Endothelial cell of umbilical vein (primary cell): Measurements from ENCODE around the gene AFF1. TPM values are rescaled to one million over a fixed set of nuclear protein-coding genes. Genes with fewer than 3 reads are reported as not detected.

Experiments used
- BruUV-seq: library from RNA; stranded (reverse); fragments of 400-500 nt; replicated peaks from 2 replicates; lab custom pipeline; 2021; lab: Mats Ljungman, UMichigan
- CTCF ChIA-PET: fragments of 300-600, 350-600 bp; sonication (Branson Sonifier 250); formaldehyde crosslinking; loops from one replicate; lab custom pipeline; 2021; ENCODE audit warnings: antibody characterized with exemption, inconsistent platforms; lab: Charles Lee
- POLR2A ChIA-PET: fragments of 300-600, 350-600 bp; sonication (Branson Sonifier 250); formaldehyde crosslinking; loops from one replicate; lab custom pipeline; 2021; ENCODE audit warnings: antibody characterized with exemption, inconsistent platforms; lab: Charles Lee
- DNase-seq: peaks from one replicate; pipeline ENCODE4 v3.0.0-alpha.2; 2011; ENCODE audit warnings: low read depth, low spot score
- FAIRE-seq: peaks from 2 replicates; lab custom pipeline; 2011; peaks lifted over from hg19 to GRCh38; lab: Jason Lieb, UNC
- H2AFZ ChIP-seq: 2 replicates; pipeline ENCODE4 v1.6.0; 2012; ENCODE audit warnings: low read depth, low read length, control low read depth, inconsistent platforms
- H3K27ac ChIP-seq: 2 replicates; pipeline ENCODE4 v1.5.1; 2011; ENCODE audit warnings: low read depth, mild to moderate bottlenecking, control low read depth, low read length, moderate library complexity; ENCODE audit not compliant: insufficient read depth
- H3K27me3 ChIP-seq, 2 experiments: 2 replicates each; pipeline versions ENCODE4 v1.6.0 to v1.6.1; 2011; ENCODE audit warnings: low read length in 2 of 2, mixed read lengths in 1 of 2; ENCODE audit not compliant: control insufficient read depth in 2 of 2, insufficient read depth in 2 of 2
- H3K36me3 ChIP-seq, 2 experiments: 2 replicates in 1 of 2; 3 replicates in 1 of 2; pipeline ENCODE4 v1.5.1; 2011; ENCODE audit warnings: low read length in 2 of 2, mild to moderate bottlenecking in 1 of 2, moderate library complexity in 1 of 2; ENCODE audit not compliant: control insufficient read depth in 2 of 2, insufficient read depth in 2 of 2; ENCODE audit errors: extremely low read depth in 1 of 2
- H3K4me1 ChIP-seq: 3 replicates; pipeline ENCODE4 v1.5.1; 2011; ENCODE audit warnings: mild to moderate bottlenecking, low read length; ENCODE audit not compliant: control insufficient read depth, insufficient read depth; ENCODE audit errors: extremely low read depth
- H3K4me2 ChIP-seq: 2 replicates; pipeline ENCODE4 v1.6.1; 2011; ENCODE audit warnings: low read length, control low read depth, mixed read lengths; ENCODE audit not compliant: insufficient read depth
- H3K4me3 ChIP-seq, 3 experiments: fragments of 200-600 bp in 1 of 3; sonication (generic), shearing (Covaris generic) in 1 of 3; replicated peaks in 1 of 3; 2 replicates each; pipeline ENCODE4 v1.5.1; 2011 to 2016; ENCODE audit warnings: control low read depth in 3 of 3, low read length in 3 of 3, mild to moderate bottlenecking in 2 of 3, inconsistent platforms in 1 of 3, low read depth in 1 of 3, moderate library complexity in 1 of 3; ENCODE audit not compliant: insufficient read depth in 1 of 3
- H3K79me2 ChIP-seq: 2 replicates; pipeline ENCODE4 v1.6.0; 2012; ENCODE audit warnings: low read length, inconsistent platforms; ENCODE audit not compliant: control insufficient read depth, insufficient read depth
- H3K9ac ChIP-seq: replicated peaks from 2 replicates; pipeline ENCODE3; 2011; ENCODE audit warnings: low read length, control low read depth; ENCODE audit not compliant: insufficient read depth; ENCODE audit errors: extremely low read depth
- H3K9me1 ChIP-seq: replicated peaks from 3 replicates; pipeline ENCODE4 v1.6.0; 2011; ENCODE audit warnings: mild to moderate bottlenecking, low read length; ENCODE audit not compliant: control insufficient read depth, insufficient read depth; ENCODE audit errors: extremely low read depth
- H3K9me3 ChIP-seq: replicated peaks from 2 replicates; pipeline ENCODE4 v1.5.1; 2012; ENCODE audit warnings: low read length, inconsistent platforms; ENCODE audit not compliant: control insufficient read depth, insufficient read depth
- H4K20me1 ChIP-seq: replicated peaks from 2 replicates; pipeline ENCODE3; 2011; ENCODE audit warnings: mild to moderate bottlenecking, low read length; ENCODE audit not compliant: control insufficient read depth, insufficient read depth; ENCODE audit errors: extremely low read depth
- JUN ChIP-seq: IDR thresholded peaks from 2 replicates; pipeline ENCODE4 v1.6.1; 2011; ENCODE audit warnings: borderline replicate concordance, low read depth; ENCODE audit not compliant: insufficient read length, insufficient read depth
- MYC ChIP-seq: IDR thresholded peaks from one replicate; pipeline ENCODE4 v1.6.1; 2011; ENCODE audit warnings: mild to moderate bottlenecking, low read depth, low read length
- dilution Hi-C: fragments of 300-500 bp; cut with MboI; formaldehyde crosslinking; loops from one replicate; pipeline ENCODE4 v1.15.0; 2019; ENCODE audit warnings: low sequenced_read_pairs; ENCODE audit not compliant: extremely low pct_ligation_motif_present
- intact Hi-C: fragments of 100-400 bp; cut with micrococcal nuclease; formaldehyde crosslinking; loops from one replicate; pipeline ENCODE4 v1.10.0; 2022
- polyA plus RNA-seq, 4 experiments: library from polyadenylated mRNA; depleted of rRNA in 3 of 4; stranded (reverse) in 3 of 4; unstranded in 1 of 4; fragments of >200 nt; gene quantifications; 2 replicates each; pipeline versions ENCODE4 v1.2.1 to v1.2.3, GENCODE V29; 2011 to 2012; ENCODE audit warnings: missing spikeins in 1 of 4
- total RNA-seq: library from RNA; stranded (reverse); gene quantifications from 2 replicates; pipeline ENCODE4 v1.2.3, GENCODE V29; 2021
- TF ChIP-seq, protein P1 (sequence below), 2 donors: IDR thresholded peaks; 1 replicate in 1 of 2; 2 replicates in 1 of 2; pipeline ENCODE4 v1.5.1; 2011; ENCODE audit warnings: low read length in 2 of 2, mild to moderate bottlenecking in 2 of 2, moderate library complexity in 2 of 2, control low read depth in 1 of 2, inconsistent platforms in 1 of 2, low read depth in 1 of 2; ENCODE audit not compliant: insufficient read depth in 1 of 2; ENCODE audit errors: extremely low read depth in 1 of 2
- TF ChIP-seq, protein P2 (sequence below): IDR thresholded peaks from 2 replicates; pipeline ENCODE4 v1.6.1; 2011; ENCODE audit not compliant: insufficient read depth, insufficient read length

Gene AFF1
- total and polyA plus RNA-seq, 2 donors (not counting 3 experiments of a cell fraction or from before 2014, with no cell fraction given): 26.2 to 106 TPM

DNA sequence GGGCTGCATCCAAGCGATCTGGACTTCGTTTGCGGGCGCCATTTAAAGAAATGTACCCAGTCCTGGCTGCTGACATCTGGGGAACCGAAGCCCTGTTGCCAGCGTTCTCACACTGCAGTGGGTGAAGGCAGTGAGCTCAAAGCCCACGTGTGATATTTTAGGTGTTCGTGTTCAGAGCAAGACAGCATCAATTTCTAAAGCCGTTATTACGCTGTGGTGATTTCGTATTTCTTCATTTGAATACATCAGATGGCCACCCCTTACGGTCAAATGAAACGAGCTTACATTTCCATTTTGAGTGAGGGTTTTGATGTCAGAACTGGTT, 42.2 kb upstream of the AFF1 start:
- TSS peak; percentile 59 for BruUV-seq
- peak overlapping the region; percentile 4 for H3K27ac ChIP-seq

More for the DNA sequence above, 42.2 kb upstream of the AFF1 start:
- H3K27me3 ChIP-seq: no peaks in the 10 kb centered on the region
- H3K4me3 ChIP-seq: peak overlapping the region; percentile 3 to 75 (median 59)
- peak overlapping the region; percentile 41 for H3K9ac ChIP-seq
- no peaks in the 10 kb centered on the region for H4K20me1 ChIP-seq
- H3K9me1 ChIP-seq: no peaks in the 10 kb centered on the region
- H3K4me1 ChIP-seq: peaks cover 25% of the 10 kb centered on the region
- H3K79me2 ChIP-seq: no peaks in the 10 kb centered on the region
- DNase-seq (no peak), FAIRE-seq (no peak)
- no peaks in the 10 kb centered on the region for H3K9me3 ChIP-seq
- TF ChIP-seq, protein P1, sequence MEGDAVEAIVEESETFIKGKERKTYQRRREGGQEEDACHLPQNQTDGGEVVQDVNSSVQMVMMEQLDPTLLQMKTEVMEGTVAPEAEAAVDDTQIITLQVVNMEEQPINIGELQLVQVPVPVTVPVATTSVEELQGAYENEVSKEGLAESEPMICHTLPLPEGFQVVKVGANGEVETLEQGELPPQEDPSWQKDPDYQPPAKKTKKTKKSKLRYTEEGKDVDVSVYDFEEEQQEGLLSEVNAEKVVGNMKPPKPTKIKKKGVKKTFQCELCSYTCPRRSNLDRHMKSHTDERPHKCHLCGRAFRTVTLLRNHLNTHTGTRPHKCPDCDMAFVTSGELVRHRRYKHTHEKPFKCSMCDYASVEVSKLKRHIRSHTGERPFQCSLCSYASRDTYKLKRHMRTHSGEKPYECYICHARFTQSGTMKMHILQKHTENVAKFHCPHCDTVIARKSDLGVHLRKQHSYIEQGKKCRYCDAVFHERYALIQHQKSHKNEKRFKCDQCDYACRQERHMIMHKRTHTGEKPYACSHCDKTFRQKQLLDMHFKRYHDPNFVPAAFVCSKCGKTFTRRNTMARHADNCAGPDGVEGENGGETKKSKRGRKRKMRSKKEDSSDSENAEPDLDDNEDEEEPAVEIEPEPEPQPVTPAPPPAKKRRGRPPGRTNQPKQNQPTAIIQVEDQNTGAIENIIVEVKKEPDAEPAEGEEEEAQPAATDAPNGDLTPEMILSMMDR (IDR thresholded peaks at IDR 0.05; ENCODE audit: extremely low read depth in 1 of 2, insufficient read depth in 1 of 2, low read depth in 1 of 2, low read length in 2 of 2): no peak
- TF ChIP-seq, protein P2, sequence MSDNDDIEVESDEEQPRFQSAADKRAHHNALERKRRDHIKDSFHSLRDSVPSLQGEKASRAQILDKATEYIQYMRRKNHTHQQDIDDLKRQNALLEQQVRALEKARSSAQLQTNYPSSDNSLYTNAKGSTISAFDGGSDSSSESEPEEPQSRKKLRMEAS: no peak
- no peak for TF ChIP-seq JUN
- TF ChIP-seq MYC: no peak
- intact Hi-C loops: loop anchor here (10.0 kb wide), 1 partner anchor 668 kb away; no protein-coding TSS in a partner anchor
- POLR2A ChIA-PET: no interaction called here
- CTCF ChIA-PET: interaction anchor here (2.1 to 5.0 kb wide), 2 partner anchors 394 to 397 kb away, joined by 16 to 64 read pairs; no protein-coding TSS in a partner anchor
- H3K4me2 ChIP-seq: peak overlapping the region; percentile 68
- dilution Hi-C loops: no loop called here
- H3K36me3 ChIP-seq: no peaks in the 10 kb centered on the region
- H2AFZ ChIP-seq: peak overlapping the region; percentile 59
